ENCODE data around the gene MYO18B. TPM values are rescaled to one million over a fixed set of nuclear protein-coding genes. Genes with fewer than 3 reads are reported as not detected.

Gene MYO18B
- total RNA-seq, 2 experiments from 2014 or later: 1.6 to 2.1 TPM

DNA sequence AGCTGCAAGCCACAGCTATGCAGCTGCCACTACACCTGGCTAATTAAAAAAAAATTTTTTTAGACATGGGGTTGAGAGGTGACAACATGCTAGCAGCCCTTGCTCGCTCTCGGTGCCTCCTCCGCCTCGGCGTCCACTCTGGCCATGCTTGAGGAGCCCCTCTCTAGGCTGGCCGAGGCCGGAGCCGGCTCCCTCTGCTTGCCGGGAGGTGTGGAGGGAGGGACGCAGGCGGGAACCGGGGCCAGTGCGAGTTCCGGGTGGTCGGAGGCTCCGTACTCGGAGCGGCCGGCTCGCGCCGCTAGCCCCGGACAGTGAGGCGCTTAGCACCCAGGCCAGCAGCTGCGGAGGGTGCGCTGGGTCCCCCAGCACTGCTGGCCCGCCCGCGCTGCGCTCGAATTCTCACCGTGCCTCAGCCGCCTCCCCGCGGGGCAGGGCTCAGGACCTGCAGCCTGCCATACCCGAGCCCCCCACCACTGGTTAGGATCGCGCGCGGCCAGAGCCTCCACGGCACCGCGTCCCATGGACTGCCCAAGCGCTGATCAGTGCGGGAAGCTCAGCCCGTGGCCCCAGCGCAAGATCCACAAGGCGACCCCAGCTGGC lies 10.7 kb downstream of the MYO18B start:
- H3K27ac Mint-ChIP-seq: no peak overlapping the region
- H3K27me3 Mint-ChIP-seq: no peaks in the 10 kb centered on the region
- no peaks in the 10 kb centered on the region for H3K36me3 Mint-ChIP-seq
- peaks cover 12% of the 10 kb centered on the region for H3K4me1 Mint-ChIP-seq
- no peaks in the 10 kb centered on the region for H3K9me3 Mint-ChIP-seq
- DNase-seq: no peak
- no peak overlapping the region for H3K4me3 Mint-ChIP-seq

DNA sequence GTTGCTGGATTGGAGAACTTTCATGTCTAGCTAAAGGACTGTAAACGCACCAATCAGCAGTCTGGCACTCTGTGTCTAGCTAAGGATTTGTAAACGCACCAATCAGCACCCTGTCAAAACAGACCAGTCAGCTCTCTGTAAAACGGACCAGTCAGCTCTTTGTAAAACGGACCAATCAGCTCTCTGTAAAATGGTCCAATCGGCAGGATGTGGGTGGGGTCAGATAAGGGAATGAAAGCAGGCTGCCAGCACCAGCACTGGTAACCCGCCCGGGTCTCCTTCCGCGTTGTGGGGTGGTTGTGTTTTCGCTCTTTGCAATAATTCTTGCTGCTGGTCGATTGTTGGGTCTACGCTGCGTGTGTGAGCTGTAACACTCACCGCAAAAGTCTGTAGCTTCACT lies 11.3 kb downstream of the MYO18B start:
- no peak for DNase-seq
- peaks cover 10% of the 10 kb centered on the region for H3K4me1 Mint-ChIP-seq
- H3K36me3 Mint-ChIP-seq: no peaks in the 10 kb centered on the region
- no peaks in the 10 kb centered on the region for H3K27me3 Mint-ChIP-seq
- no peak overlapping the region for H3K4me3 Mint-ChIP-seq
- no peaks in the 10 kb centered on the region for H3K9me3 Mint-ChIP-seq
- H3K27ac Mint-ChIP-seq: no peak overlapping the region

DNA sequence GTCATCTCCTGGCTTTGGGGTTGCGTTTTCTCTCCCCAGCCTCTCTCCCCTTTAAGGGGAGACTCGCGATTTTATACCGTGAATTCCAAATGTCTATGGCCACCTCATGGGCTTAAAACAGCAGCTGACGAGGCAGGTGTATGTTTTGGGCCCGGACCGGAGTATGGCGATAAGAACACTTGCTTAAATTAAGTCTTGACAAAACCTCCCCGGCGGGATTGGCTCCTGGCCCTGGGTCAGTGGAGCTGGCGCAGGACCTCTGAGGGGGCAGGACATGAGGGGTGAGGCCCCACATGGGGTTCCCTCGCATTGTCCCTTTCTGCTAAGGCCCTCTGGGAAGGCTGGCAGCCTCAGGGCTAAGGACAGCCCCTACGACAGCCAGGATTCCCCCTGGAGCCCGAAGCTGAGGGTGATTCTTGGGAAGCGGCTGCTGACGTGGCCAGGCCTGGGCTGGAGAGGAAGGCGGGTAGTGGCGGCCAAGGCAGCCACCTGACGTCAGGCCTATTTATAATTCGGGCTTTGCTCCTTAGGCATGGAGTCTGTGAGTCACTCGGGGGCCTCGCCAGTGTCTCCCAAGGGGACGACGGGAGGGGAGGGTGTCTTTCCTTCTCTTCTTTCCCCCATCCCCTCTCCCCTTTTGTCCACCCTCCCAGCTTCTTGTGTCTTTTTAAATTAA lies 12.7 kb downstream of the MYO18B start:
- H3K4me1 Mint-ChIP-seq: peaks cover 7% of the 10 kb centered on the region
- no peak overlapping the region for H3K27ac Mint-ChIP-seq
- no peak for DNase-seq
- H3K27me3 Mint-ChIP-seq: no peaks in the 10 kb centered on the region
- H3K36me3 Mint-ChIP-seq: no peaks in the 10 kb centered on the region
- H3K4me3 Mint-ChIP-seq: no peak overlapping the region
- no peaks in the 10 kb centered on the region for H3K9me3 Mint-ChIP-seq

DNA sequence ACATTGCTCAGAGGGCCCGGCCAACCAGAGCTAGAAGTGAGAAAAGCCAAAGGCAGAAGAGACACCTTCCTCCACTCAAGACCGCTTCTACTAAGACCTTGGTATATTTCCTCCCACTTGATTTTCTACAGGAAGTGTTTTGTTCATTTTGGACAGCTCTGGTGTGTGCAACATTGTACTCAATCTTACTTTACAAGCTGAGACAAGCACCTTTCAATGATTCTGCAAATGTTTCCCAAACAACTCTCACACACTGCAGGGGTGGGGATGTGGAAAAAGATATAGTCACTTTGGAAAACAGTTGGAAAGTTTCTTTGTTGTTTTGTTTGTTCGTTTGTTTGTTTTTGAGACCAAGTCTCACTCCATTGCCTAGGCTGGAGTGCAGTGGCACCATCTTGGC lies 15.7 kb downstream of the MYO18B start:
- no peak for DNase-seq
- no peaks in the 10 kb centered on the region for H3K4me1 Mint-ChIP-seq
- H3K36me3 Mint-ChIP-seq: no peaks in the 10 kb centered on the region
- no peak overlapping the region for H3K4me3 Mint-ChIP-seq
- no peaks in the 10 kb centered on the region for H3K27me3 Mint-ChIP-seq
- H3K27ac Mint-ChIP-seq: no peak overlapping the region
- H3K9me3 Mint-ChIP-seq: no peaks in the 10 kb centered on the region

DNA sequence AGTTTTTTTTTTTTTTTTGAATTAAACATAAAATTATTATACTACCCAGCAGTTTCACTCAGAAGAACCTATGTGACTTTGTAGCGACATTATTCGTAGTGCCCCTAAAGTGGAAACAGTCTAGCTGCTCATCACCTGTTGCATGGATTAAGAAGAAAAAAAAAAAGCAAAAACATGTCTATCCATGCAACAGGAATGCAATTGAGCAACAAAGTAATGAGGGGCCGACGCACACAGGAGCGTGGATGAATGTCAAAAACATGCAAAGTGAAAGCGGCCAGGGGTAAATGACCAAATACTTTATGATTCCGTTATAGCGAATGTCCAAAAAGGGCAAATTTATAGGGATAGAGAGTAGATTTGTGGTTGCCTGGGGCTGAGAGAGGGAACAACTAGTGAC lies 16.3 kb downstream of the MYO18B start:
- no peaks in the 10 kb centered on the region for H3K4me1 Mint-ChIP-seq
- H3K27ac Mint-ChIP-seq: no peak overlapping the region
- no peak for DNase-seq
- H3K36me3 Mint-ChIP-seq: no peaks in the 10 kb centered on the region
- H3K27me3 Mint-ChIP-seq: no peaks in the 10 kb centered on the region
- H3K9me3 Mint-ChIP-seq: no peaks in the 10 kb centered on the region
- no peak overlapping the region for H3K4me3 Mint-ChIP-seq

DNA sequence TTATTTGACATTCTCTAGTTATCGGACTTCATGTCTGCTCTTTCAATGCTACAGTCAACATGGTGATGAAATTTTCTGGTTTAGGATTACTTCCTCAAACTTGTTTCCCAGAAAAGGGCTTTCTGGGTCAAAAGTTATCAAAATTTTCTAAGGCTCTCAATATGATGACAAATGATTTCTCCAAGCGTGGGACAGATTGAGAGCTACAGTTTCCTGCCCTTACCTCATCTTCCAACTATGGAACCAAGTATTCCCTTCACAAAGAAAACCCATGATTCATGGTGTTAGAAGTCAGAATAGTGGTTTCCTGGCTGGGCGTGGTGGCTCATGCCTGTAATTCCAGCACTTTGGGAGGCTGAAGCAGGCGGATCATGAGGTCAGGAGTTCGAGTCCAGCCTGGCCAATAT lies 17.8 kb downstream of the MYO18B start:
- H3K4me3 Mint-ChIP-seq: no peak overlapping the region
- H3K27me3 Mint-ChIP-seq: no peaks in the 10 kb centered on the region
- no peaks in the 10 kb centered on the region for H3K36me3 Mint-ChIP-seq
- H3K9me3 Mint-ChIP-seq: no peaks in the 10 kb centered on the region
- no peak for DNase-seq
- H3K27ac Mint-ChIP-seq: no peak overlapping the region
- no peaks in the 10 kb centered on the region for H3K4me1 Mint-ChIP-seq

DNA sequence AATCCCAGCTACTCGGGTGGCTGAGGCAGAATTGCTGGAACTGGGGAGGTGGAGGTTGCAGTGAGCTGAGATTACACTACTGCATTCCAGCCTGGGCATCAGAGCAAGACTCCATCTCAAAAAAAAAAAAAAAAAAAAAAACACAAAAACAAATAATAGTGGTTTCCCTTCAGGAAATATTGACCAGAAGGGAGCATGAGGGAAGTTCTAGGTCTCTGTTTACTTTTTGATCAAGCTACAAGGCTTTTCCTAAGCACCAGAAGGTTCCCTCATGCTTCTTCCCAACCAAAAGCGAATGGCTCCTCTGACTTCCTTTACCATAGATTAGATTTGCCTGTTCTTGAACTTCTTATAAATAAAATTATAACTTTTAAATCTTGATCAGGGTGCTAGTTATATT lies 18.3 kb downstream of the MYO18B start:
- H3K27ac Mint-ChIP-seq: no peak overlapping the region
- H3K36me3 Mint-ChIP-seq: no peaks in the 10 kb centered on the region
- H3K27me3 Mint-ChIP-seq: no peaks in the 10 kb centered on the region
- no peak for DNase-seq
- no peaks in the 10 kb centered on the region for H3K9me3 Mint-ChIP-seq
- no peak overlapping the region for H3K4me3 Mint-ChIP-seq
- no peaks in the 10 kb centered on the region for H3K4me1 Mint-ChIP-seq

DNA sequence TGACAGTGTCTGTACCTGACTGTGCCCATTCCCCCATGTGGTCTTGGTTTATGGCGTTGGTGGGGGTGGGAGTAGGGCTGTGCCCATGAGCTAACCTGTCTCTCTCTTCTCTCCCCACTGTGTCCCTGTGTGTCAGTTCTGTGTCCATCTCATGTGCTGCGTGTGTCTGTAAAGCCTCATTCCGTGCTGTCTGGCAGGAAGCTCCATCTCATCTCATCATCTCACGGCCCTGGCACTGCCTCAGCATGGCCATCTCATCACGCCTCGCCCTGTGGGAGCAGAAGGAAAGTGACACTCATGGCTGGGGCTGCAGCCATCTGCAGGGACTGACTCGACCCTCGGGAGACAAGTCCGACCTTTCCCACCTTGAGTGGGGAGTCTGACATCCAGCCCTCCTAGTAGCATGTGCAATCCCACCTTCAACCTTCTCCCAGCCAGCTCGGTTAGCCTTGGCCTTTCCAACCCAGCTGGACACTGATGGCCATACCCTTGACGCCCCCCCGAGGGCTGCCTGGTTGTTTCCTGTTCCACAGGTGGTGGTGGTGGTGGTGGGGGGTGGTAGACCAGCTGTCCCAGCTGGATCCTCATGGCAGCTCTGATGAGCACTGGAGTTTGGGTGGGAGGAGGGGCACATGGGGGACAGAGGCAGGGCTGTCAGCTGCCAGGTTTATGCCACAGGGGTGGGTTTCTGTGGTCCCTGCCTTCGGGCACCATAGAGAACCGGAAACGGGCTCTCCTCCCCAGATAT lies 19.0 kb downstream of the MYO18B start:
- Mint-ChIP-seq H3K27me3 (no peaks in the 10 kb centered on the region), H3K27ac (no peak overlapping the region), H3K36me3 (no peaks in the 10 kb centered on the region), H3K4me3 (no peak overlapping the region), H3K4me1 (no peaks in the 10 kb centered on the region), H3K9me3 (peaks cover 4% of the 10 kb centered on the region)
- no peak for DNase-seq

DNA sequence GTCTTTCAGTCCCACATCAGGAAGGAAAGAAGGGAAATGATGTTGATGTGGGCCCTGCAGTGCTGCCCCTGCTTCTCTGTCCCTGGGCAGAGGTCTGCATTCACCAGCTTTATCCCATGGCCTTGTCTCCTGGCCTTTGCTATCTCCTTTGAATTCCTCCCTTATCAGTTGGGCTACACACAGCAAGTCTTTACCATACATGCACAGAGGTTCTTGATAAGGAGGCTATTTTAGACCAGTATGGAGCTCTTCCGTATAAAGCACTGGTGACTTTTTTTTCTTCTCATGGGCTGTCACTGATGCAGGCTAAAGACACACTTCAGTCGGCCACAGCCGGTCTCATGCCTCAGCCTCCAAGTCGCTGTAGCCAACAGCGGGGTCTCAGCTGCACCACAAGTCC lies 20.2 kb downstream of the MYO18B start:
- H3K27me3 Mint-ChIP-seq: no peaks in the 10 kb centered on the region
- DNase-seq: no peak
- H3K36me3 Mint-ChIP-seq: peaks cover 7% of the 10 kb centered on the region
- no peak overlapping the region for H3K4me3 Mint-ChIP-seq
- H3K9me3 Mint-ChIP-seq: peaks cover 13% of the 10 kb centered on the region
- H3K4me1 Mint-ChIP-seq: no peaks in the 10 kb centered on the region
- no peak overlapping the region for H3K27ac Mint-ChIP-seq

DNA sequence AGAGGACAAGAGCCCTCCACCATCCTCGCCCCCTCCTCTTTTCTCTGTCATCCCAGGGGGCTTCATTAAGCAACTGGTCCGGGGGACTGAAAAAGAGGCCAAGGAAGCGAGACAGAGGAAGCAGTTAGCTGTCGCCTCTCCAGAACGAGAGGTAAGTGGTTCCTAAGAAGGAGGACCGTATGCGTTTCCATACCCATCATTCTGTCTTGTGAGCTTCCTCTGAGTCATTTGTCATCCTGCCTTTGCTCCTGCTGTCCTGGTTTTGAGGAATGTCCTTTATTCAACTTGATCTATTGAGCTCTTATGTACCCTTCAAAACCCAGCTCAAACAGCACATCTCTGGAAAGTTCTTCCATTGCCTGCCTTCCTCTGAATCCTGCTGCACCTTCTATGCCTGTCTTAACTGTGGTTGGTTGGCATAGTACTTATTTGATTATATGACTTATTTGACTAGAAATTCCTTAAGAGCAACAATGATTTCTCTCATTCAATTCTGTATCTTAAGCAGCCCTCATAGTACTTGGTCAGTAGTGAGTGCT lies 21.3 kb downstream of the MYO18B start:
- H3K27me3 Mint-ChIP-seq: no peaks in the 10 kb centered on the region
- no peak for DNase-seq
- H3K27ac Mint-ChIP-seq: no peak overlapping the region
- H3K9me3 Mint-ChIP-seq: peaks cover 15% of the 10 kb centered on the region
- no peak overlapping the region for H3K4me3 Mint-ChIP-seq
- H3K36me3 Mint-ChIP-seq: peaks cover 7% of the 10 kb centered on the region
- H3K4me1 Mint-ChIP-seq: no peaks in the 10 kb centered on the region

DNA sequence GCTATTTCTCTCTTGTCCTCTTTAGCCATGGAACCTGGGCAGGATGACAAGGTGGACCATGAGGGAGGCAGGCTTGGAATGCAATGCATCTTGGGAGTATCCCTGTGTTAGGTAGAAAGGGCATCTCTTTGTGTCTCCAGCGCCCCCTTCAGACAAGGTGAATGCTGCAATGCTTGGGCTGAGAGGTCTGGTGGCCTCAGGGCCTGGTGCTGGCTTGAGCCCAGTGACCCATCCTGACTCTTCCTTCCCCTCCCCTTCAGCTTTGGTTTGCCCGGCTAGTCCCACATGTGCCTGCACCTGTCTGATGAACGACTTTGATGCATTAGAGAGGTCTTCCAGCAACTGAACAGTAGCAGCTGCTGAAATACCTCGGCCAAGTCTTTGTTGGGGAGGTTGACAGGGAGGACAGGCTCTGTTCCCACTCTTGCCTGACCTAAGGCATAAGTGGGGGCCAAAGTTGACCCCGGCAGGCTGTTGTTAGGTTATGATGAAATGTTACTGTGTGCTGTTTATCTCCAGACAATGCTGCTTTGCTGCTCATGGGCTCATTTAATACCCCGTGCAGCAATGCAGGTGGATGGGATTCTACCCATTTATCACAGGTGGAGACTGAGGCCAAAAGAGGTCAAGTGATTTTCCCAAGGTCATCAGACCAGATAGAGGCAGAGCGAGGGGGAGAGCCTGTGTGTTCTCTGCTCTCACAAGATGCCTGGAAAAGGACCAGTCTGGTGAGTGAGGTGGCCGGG lies 22.5 kb downstream of the MYO18B start:
- Mint-ChIP-seq H3K36me3 (peaks cover 9% of the 10 kb centered on the region), H3K9me3 (peaks cover 15% of the 10 kb centered on the region), H3K4me3 (no peak overlapping the region), H3K4me1 (peaks cover 8% of the 10 kb centered on the region), H3K27ac (no peak overlapping the region), H3K27me3 (no peaks in the 10 kb centered on the region)
- no peak for DNase-seq

DNA sequence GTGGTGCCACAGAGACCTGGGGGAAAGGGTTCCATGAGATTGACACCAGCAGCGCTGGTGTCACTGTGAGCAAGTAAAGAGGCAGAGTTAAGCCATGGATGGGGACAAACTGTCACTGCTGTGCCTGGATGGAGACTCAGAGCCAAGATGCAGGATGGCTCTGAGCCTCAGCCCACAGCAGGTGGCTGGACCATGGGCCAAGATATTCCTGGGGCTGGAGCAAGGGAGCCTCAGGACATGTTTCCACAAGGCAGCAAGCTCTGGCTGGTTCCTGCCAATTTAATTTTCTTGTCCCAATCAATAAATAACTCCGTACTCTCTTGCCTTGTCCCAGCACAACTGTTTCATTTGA lies 23.0 kb downstream of the MYO18B start:
- Mint-ChIP-seq H3K27me3 (no peaks in the 10 kb centered on the region), H3K4me1 (peaks cover 10% of the 10 kb centered on the region), H3K9me3 (peaks cover 15% of the 10 kb centered on the region), H3K4me3 (no peak overlapping the region), H3K27ac (no peak overlapping the region), H3K36me3 (peaks cover 9% of the 10 kb centered on the region)
- no peak for DNase-seq

DNA sequence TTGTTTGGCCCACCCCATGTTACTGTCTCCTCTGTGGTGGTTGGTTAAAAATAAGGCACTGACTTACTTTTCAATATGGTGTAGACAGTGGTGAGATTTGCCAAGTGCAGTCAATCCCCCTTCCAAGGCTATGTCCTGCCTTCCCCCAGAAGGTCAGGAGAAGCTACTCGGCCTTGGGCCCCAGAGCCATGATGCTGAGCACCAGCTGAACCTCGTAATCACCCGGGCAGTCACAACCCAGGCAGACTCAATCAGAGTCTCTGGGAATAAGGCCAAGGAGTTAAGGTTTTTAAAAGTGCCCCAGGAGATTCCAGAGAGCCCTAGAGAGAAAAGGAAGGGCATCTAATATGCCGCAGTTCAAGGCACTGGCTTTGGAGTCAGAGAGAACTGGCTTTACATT lies 23.8 kb downstream of the MYO18B start:
- DNase-seq: no peak
- Mint-ChIP-seq H3K4me1 (peaks cover 10% of the 10 kb centered on the region), H3K9me3 (peaks cover 15% of the 10 kb centered on the region), H3K27me3 (no peaks in the 10 kb centered on the region), H3K27ac (no peak overlapping the region), H3K36me3 (peaks cover 11% of the 10 kb centered on the region), H3K4me3 (no peak overlapping the region)

DNA sequence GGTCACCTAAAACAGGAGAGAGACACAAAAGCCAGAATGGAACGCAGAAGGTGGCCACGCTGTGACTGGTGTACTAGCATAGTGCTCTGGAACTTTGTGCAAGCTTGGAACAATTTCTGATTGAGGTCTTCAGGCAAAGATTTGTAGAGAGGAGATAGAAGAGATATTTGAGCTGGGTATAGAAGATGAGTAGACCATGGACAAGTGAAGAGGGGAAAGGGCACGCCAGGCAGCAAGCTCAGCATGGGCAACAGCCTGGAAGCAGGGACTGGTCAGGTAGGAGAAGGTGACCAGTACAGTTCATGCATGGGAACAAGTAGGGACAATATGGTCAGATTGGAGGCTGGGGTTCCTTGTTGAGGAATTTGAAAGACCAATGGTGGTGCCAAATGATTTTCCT lies 24.4 kb downstream of the MYO18B start:
- H3K4me3 Mint-ChIP-seq: no peak overlapping the region
- no peaks in the 10 kb centered on the region for H3K27me3 Mint-ChIP-seq
- peaks cover 10% of the 10 kb centered on the region for H3K4me1 Mint-ChIP-seq
- H3K9me3 Mint-ChIP-seq: peaks cover 15% of the 10 kb centered on the region
- no peak for DNase-seq
- H3K27ac Mint-ChIP-seq: no peak overlapping the region
- H3K36me3 Mint-ChIP-seq: peaks cover 13% of the 10 kb centered on the region

DNA sequence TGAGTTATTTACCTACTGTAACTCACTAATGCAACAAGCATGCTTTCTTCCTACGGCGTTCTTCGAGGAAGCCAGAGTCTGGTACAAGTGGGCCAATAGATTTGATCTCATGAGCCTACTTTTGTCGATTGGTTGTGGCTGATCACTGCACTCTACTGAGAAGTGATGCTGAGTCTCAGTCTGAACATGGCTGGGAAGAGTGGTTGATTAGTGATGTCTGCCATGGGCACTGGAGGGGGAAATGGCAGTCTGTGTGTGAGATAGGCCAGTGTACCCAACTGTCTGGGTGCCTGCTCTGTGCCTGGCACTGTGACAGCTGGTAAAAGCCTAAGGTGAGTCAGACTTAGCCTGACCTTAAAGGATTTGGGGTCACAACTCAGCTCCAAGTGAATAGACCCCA lies 28.3 kb downstream of the MYO18B start:
- DNase-seq: no peak
- peaks cover 19% of the 10 kb centered on the region for H3K4me1 Mint-ChIP-seq
- peaks cover 13% of the 10 kb centered on the region for H3K36me3 Mint-ChIP-seq
- H3K4me3 Mint-ChIP-seq: no peak overlapping the region
- H3K9me3 Mint-ChIP-seq: peaks cover 15% of the 10 kb centered on the region
- H3K27me3 Mint-ChIP-seq: peaks cover 6% of the 10 kb centered on the region
- no peak overlapping the region for H3K27ac Mint-ChIP-seq

Data from activated naive CD8-positive, alpha-beta T cell treated with anti-CD3 and anti-CD28 coated beads for 36 hours (primary cell).